HepG2 (cell line): Measurements from ENCODE around the gene RTF1. TPM values are rescaled to one million over a fixed set of nuclear protein-coding genes. Genes with fewer than 3 reads are reported as not detected.
A peak's percentile ranks its signal among the peaks of the same experiment; 100 is the strongest.

Experiments
- AHR ChIP-seq: IDR thresholded peaks from 2 replicates; pipeline ENCODE4 v1.6.1; 2018; ENCODE audit warnings: missing genetic modification reagents, missing compliant biosample characterization
- ASH2L ChIP-seq: fragments of 300-600, 200-600 bp; sonication (generic); IDR thresholded peaks from 2 replicates; pipeline ENCODE4 v1.7.0; 2017; ENCODE audit warnings: low read depth, mild to moderate bottlenecking, moderate library complexity, mixed read lengths, low read length; ENCODE audit not compliant: insufficient read length
- CBFB ChIP-seq: sonication (generic); formaldehyde crosslinking; IDR thresholded peaks from 2 replicates; pipeline ENCODE4 v1.4.0; 2020; ENCODE audit warnings: missing genetic modification reagents
- DRAP1 ChIP-seq: IDR thresholded peaks from 2 replicates; pipeline ENCODE4 v1.6.1; 2016; ENCODE audit warnings: missing genetic modification reagents, missing compliant biosample characterization
- HMG20A ChIP-seq: IDR thresholded peaks from 2 replicates; pipeline ENCODE4 v1.6.1; 2016; ENCODE audit warnings: borderline replicate concordance
- KAT2B ChIP-seq: fragments of 150-350 bp; IDR thresholded peaks from 2 replicates; pipeline ENCODE4 v1.6.1; 2014; ENCODE audit warnings: low read depth, low read length, borderline replicate concordance
- KLF11 ChIP-seq: IDR thresholded peaks from 2 replicates; pipeline ENCODE4 v1.6.1; 2016; ENCODE audit warnings: missing compliant biosample characterization
- MLXIP ChIP-seq: sonication (generic); formaldehyde crosslinking; IDR thresholded peaks from 2 replicates; pipeline ENCODE4 v1.9.0; 2021; ENCODE audit warnings: missing genetic modification reagents, borderline replicate concordance
- SNAPC2 ChIP-seq: sonication (generic); formaldehyde crosslinking; IDR thresholded peaks from 2 replicates; pipeline ENCODE4 v1.8.1; 2022; ENCODE audit warnings: mild to moderate bottlenecking, missing genetic modification reagents
- SPEN ChIP-seq: sonication (generic); formaldehyde crosslinking; IDR thresholded peaks from 2 replicates; pipeline ENCODE4 v1.5.1; 2020; ENCODE audit warnings: low read depth, mild to moderate bottlenecking, missing genetic modification reagents
- TARDBP ChIP-seq: sonication (generic); formaldehyde crosslinking; IDR thresholded peaks from 2 replicates; pipeline ENCODE4 v1.8.0; 2022; ENCODE audit warnings: mild to moderate bottlenecking, missing genetic modification reagents
- ZBTB38 ChIP-seq: sonication (generic); formaldehyde crosslinking; IDR thresholded peaks from 2 replicates; pipeline ENCODE4 v1.5.1; 2020; ENCODE audit warnings: mild to moderate bottlenecking, missing genetic modification reagents
- ZNF235 ChIP-seq: sonication (generic); formaldehyde crosslinking; IDR thresholded peaks from 2 replicates; pipeline ENCODE4 v1.8.1; 2023; ENCODE audit warnings: mild to moderate bottlenecking, missing genetic modification reagents, borderline replicate concordance
- ZNF317 ChIP-seq: sonication (generic); formaldehyde crosslinking; IDR thresholded peaks from 2 replicates; pipeline ENCODE4 v1.5.0; 2020; ENCODE audit warnings: mild to moderate bottlenecking, missing genetic modification reagents
- ZNF619 ChIP-seq: sonication (generic); formaldehyde crosslinking; IDR thresholded peaks from 2 replicates; pipeline ENCODE4 v1.4.0; 2020; ENCODE audit warnings: mild to moderate bottlenecking, missing genetic modification reagents
- ZNF704 ChIP-seq: sonication (generic); formaldehyde crosslinking; IDR thresholded peaks from 2 replicates; pipeline ENCODE4 v1.8.1; 2023; ENCODE audit warnings: mild to moderate bottlenecking, inconsistent platforms, moderate library complexity, missing genetic modification reagents, borderline replicate concordance
- ZNF75D ChIP-seq: sonication (generic); formaldehyde crosslinking; IDR thresholded peaks from 2 replicates; pipeline ENCODE4 v1.8.1; 2023; ENCODE audit warnings: missing genetic modification reagents, mild to moderate bottlenecking, borderline replicate concordance
- ZNF83 ChIP-seq: sonication (generic); formaldehyde crosslinking; IDR thresholded peaks from 2 replicates; pipeline ENCODE4 v1.4.0; 2020; ENCODE audit warnings: missing genetic modification reagents, mild to moderate bottlenecking, borderline replicate concordance
- ZNF879 ChIP-seq: sonication (generic); formaldehyde crosslinking; IDR thresholded peaks from 2 replicates; pipeline ENCODE4 v1.8.1; 2023; ENCODE audit warnings: missing genetic modification reagents
- ZSCAN29 ChIP-seq: sonication (generic); formaldehyde crosslinking; conservative IDR thresholded peaks from 2 replicates; pipeline ENCODE4 v1.4.0; 2020; ENCODE audit warnings: mild to moderate bottlenecking, missing genetic modification reagents
- polyA plus RNA-seq, 8 experiments: library from polyadenylated mRNA; depleted of rRNA in 3 of 8; stranded (reverse) in 7 of 8; unstranded in 1 of 8; fragments of >200 nt; fragmentation: Illumina TruSeq in 4 of 8; extraction: Trizol in 4 of 8; gene quantifications; 2 replicates each; pipeline versions ENCODE4 v1.2.1 to v1.2.3, GENCODE V29; 2011 to 2016; ENCODE audit warnings: low read depth in 4 of 8, missing spikeins in 1 of 8, mixed read lengths in 1 of 8; ENCODE audit not compliant: insufficient read depth in 1 of 8
- total RNA-seq, 5 experiments: library from RNA; depleted of rRNA; stranded (reverse); fragments of >200 nt; fragmentation: Illumina TruSeq; extraction: Trizol; gene quantifications; 2 replicates each; pipeline ENCODE4 v1.2.3, GENCODE V29; 2016; ENCODE audit warnings: low read depth in 1 of 5
- TF ChIP-seq, protein P1 (sequence below): sonication (generic); formaldehyde crosslinking; IDR thresholded peaks from 2 replicates; pipeline ENCODE4 v1.5.1; 2020; ENCODE audit warnings: mild to moderate bottlenecking, missing genetic modification reagents, borderline replicate concordance
- TF ChIP-seq, protein P2 (sequence below), 2 experiments: sonication (generic) in 1 of 2; formaldehyde crosslinking in 1 of 2; IDR thresholded peaks; 2 replicates each; pipeline versions ENCODE4 v1.5.1 to v1.6.1; 2011 to 2020; ENCODE audit warnings: borderline replicate concordance in 1 of 2, low read depth in 1 of 2, low read length in 1 of 2, mild to moderate bottlenecking in 1 of 2, missing genetic modification reagents in 1 of 2, moderate library complexity in 1 of 2

Gene RTF1
- total and polyA plus RNA-seq, 2 of the 13 experiments (the other 11 are each of a cell fraction or from before 2014, with no cell fraction given): 13.9 to 17.9 TPM

- TF ChIP-seq, protein P1, sequence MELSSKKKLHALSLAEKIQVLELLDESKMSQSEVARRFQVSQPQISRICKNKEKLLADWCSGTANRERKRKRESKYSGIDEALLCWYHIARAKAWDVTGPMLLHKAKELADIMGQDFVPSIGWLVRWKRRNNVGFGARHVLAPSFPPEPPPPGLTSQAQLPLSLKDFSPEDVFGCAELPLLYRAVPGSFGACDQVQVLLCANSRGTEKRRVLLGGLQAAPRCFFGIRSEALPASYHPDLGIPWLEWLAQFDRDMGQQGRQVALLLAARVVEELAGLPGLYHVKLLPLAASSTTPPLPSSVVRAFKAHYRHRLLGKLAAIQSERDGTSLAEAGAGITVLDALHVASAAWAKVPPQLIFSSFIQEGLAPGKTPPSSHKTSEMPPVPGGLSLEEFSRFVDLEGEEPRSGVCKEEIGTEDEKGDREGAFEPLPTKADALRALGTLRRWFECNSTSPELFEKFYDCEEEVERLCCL (CRISPR knock-in tag): no peak
- TF ChIP-seq ZNF704 (CRISPR knock-in tag) (no peak), ZNF235 (CRISPR knock-in tag) (no peak), AHR (CRISPR knock-in tag) (no peak), ZNF75D (CRISPR knock-in tag) (no peak), ZBTB38 (CRISPR knock-in tag) (no peak), SNAPC2 (CRISPR knock-in tag) (no peak), KAT2B (no peak), ASH2L (peak; percentile 4), TARDBP (no peak), HMG20A (CRISPR knock-in tag) (no peak), ZNF317 (CRISPR knock-in tag) (no peak), CBFB (no peak), SPEN (CRISPR knock-in tag) (peak; percentile 26; the same call in 1 of the 2 replicates), ZNF83 (CRISPR knock-in tag) (no peak), DRAP1 (no peak), ZNF619 (CRISPR knock-in tag) (no peak), ZSCAN29 (CRISPR knock-in tag) (no peak), KLF11 (CRISPR knock-in tag) (no peak), ZNF879 (CRISPR knock-in tag) (no peak), MLXIP (CRISPR knock-in tag) (no peak)
- TF ChIP-seq, protein P2, sequence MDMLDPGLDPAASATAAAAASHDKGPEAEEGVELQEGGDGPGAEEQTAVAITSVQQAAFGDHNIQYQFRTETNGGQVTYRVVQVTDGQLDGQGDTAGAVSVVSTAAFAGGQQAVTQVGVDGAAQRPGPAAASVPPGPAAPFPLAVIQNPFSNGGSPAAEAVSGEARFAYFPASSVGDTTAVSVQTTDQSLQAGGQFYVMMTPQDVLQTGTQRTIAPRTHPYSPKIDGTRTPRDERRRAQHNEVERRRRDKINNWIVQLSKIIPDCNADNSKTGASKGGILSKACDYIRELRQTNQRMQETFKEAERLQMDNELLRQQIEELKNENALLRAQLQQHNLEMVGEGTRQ (IDR thresholded peaks at IDR 0.05; ENCODE audit: low read depth, low read length): no peak
- TF ChIP-seq, protein P2 (CRISPR knock-in tag; IDR thresholded peaks at IDR 0.05; ENCODE audit: borderline replicate concordance): no peak
These were observed 712 bp downstream of the RTF1 start (continued) for GRCh38 chr15:41417418-41418195.
